G401.6 (cell line): ENCODE results near the gene PEX26.
"Not testable (repeated sequence)": the region's sequence is repeated elsewhere in the genome, so short reads cannot be mapped to it uniquely, and the experiment has no call there.

ENCODE experiments used
- FAIRE-seq: peaks from 2 replicates; lab custom pipeline; 2012; peaks lifted over from hg19 to GRCh38; lab: Jason Lieb, UNC

The PEX26 gene

DNA sequence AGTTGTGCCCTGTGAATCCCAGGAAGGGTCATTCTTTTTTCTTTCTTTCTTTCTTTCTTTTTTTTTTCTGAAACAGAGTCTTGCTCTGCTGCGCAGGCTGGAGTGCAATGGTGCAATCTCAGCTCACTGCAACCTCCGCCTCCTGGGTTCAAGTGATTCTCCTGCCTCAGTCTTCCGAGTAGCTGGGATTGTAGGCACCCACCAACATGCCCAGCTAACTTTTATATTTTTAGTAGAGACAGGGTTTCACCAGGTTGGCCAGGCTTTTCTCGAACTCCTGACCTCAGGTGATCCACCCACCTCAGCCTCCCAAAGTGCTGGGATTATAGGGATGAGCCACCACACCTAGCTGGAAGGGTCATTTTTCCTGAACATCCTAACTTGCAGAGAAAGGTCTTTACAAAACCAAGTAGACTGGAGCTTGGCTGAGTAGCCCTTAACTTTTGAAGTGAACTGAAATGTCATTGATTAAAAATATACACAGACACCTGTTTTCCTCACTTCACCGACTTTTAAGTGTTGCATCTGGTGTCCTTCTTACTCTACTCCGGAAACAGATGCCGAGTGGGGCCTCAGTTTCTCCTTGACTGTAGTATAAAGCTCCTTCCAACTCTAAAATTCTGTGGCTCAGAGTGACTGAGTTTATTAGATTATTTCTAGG, 6.4 kb upstream of the PEX26 start:
- not testable (repeated sequence) for FAIRE-seq

DNA sequence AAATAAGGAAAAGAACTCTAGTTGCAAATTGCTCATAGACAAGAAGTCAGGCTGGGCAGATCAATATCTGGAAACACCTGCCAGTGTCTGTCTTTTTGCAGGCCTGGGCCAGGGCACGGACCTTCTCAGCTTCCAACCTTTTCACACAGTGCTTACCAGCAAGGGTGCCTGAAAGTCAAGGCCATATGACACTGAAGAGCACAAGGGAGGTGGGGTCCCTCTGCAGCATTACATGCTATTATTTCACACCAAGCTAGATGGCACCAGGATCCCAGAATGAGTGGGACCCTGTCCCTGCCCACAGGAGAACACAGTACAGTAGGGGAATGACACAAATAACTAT, 5.9 kb upstream of the PEX26 start:
- no peak for FAIRE-seq

DNA sequence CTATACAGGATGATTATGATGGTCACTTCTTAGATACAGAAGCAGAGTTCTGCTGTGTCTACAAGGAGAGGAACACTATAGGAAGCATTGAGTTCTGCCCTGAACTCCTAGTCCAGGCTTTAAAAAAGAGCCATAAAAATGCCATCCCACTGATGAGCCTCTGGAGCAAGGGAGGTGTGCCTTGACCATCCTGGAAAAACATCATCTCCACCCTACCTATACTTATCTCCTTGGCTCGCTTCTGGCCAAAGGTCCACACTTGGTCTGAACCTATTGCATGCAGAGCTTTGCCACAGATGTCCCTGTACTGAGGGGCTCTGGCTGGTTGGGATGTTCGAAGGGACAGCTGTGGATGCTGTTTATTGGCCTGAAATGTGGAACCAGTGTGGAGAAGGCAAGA, 4.3 kb upstream of the PEX26 start:
- no peak for FAIRE-seq

DNA sequence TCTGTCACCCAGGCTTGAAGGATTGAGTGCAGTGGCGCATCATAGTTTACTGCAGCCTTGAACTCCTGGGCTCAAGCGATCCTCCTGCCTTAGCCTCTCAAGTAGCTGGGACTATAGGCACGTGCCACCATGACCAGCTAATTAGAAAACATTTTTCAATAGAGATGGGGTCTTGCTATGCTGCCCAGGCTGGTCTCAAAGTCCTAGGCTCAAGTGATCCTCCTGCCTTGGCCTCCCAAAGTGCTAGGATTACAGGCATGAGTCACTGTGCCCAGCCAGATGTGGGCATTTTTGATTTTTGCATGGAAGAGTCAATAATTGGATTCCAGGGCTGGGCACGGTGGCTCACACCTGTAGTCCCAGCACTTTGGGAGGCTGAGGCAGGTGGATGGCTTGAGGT, 3.9 kb upstream of the PEX26 start:
- FAIRE-seq, result not testable (repeated sequence)

DNA sequence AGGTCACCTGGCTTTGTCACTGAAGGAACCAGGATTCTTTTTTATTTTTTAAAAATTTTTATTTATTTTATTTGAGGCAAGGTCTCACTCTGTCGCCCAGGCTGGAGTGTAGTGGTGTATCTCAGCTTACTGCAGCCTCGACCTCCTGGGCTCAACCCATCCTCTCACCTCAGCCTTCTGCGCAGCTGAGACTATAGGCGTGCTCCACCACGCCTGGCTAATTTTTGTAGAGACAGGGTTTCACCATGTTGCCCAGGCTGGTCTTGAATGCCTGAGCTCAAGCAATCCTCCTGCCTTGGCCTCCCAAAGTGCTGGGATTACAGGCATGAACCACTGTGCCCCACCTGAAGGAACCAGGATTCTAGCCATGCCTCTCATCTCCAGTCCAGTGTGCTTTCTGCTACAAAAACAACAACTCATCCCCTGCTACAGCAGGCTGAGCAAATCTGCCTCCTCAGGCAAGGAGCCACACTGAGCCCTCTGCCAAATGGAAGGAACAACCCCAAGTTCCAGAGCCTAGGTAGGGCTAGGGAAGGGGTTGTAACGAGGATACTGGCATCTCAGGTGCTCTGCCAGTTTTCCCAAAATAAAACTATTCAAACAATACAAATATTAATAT, 2.6 kb upstream of the PEX26 start:
- no peak for FAIRE-seq

DNA sequence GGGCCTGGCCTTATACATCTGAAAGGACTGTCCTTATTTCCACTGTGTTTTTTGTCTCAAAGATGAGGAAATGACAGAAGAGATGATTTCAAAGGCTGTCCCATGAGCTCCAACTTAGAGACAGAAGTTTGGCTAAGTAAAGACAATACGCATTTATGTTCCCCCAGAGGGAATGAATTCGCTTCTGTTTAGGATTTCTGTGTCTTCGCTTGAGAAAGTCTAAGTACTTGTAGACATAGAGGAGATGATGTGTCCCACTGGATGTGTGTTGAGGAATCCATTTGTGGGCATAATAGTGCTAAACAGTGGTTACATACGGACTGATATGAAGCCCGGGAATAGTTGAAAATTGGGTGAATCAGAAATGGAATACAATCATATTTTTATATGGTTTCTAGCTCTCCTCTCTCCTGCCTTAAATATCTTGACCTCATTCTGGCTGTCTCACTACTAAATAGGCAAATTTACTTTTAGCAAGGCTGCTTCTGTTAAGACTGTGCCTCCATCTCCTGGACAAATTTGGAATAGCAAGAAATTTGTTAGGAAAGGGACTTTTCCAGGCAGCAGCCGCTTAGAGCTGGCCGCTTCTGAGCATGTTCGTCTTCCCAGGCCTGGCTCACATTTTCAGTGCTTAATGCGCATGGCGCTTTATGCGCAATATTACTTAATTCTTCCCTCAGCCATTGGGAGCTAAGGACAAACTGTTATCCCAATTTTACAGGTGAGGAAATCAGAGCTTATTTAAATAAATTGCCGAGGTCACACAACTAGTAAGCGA, 1.9 kb upstream of the PEX26 start:
- peak; percentile 97 for FAIRE-seq

DNA sequence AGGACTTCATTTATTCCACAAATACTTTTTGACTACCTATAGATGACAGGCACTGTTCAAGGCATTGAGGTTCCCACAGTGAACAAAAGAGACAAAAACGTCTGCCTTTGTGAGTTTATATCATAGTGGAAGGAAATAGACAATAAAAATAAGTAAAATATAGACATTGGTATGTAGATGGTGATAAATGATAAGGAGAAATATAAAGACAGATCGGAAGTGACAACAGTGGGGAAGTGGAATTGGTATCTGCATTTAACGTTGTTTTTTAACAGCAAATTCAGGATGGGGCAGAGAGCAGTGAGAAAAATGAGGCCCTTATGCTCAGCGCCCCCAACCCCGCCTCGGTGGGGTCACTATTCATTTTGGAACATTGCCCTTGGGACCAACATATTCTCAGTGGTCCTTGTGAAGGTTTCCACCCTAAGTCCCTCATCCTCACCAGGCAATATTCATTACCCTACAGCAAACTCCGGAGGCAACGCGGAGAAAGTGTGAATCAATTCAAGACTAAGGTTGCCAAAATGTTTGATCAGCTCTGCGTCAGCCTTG, 627 bp upstream of the PEX26 start:
- no peak for FAIRE-seq

DNA sequence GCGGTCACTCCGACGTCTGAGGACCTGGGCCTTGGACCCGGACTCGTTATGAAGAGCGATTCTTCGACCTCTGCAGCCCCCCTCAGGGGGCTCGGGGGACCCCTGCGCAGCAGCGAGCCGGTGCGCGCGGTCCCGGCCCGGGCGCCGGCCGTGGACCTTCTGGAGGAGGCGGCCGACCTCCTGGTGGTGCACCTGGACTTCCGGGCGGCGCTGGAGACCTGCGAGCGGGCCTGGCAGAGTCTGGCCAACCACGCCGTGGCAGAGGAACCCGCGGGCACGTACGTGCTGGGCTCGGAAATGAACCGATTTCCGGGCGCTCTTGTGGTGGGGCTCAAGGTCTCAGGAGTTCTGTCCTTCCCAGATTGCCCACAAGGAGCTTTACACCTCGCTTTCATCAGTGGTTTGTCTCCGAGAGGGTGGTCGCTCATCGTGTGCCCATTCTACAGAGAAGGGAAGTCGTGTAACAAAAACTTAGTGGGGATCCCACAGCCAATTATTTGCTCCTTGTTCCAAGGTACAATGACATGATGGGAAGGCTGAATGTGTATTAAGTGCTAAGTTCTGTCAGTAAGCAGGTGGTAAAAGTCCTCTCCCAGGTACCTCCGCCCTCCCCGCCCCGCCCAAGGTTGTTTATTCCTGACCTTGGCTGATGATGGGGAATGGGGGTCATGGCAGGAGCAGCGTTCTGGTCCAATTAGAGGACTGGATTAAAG, 695 bp downstream of the PEX26 start:
- no peak for FAIRE-seq

DNA sequence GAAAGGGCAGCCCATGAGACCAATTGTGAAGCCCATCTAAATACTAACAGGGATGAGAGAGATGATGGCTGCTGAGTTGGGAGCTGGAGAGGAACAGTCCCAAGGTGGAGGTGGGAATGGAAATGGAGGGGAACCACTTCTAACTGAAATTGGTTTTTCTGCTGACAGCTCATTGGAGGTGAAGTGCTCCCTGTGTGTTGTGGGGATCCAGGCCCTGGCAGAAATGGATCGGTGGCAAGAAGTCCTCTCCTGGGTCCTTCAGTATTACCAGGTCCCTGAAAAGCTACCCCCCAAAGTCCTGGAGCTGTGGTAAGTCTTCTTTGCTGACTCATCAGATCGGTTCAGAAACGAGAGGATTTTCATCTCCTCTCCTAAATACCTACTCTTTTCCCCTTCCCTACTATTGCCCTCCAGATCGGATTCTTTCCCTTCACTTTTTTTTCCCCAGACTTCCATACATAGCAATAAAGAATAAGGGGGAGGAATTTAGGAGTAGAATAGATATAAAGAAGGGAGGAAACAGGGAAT, 2.0 kb downstream of the PEX26 start:
- no peak for FAIRE-seq

DNA sequence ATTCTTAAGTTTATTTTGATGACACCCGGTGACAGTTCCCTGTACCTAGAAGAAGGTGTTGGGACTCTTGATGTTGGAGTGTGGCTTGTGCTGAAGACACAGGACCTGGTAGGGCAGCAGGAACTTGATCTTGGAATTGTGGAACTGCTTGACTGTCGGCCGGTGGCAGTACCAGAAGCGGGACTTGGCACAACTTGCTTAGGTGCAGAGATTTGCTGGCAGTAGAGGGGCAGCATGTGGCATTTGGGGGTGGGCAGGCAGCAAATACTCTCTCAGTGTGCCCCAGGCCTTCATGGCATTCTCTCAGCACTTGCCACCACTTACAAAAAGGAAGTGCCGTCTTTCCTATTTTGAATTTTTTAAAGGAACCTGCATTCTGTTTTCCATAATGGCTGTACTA, 3.6 kb downstream of the PEX26 start:
- FAIRE-seq, result no peak

DNA sequence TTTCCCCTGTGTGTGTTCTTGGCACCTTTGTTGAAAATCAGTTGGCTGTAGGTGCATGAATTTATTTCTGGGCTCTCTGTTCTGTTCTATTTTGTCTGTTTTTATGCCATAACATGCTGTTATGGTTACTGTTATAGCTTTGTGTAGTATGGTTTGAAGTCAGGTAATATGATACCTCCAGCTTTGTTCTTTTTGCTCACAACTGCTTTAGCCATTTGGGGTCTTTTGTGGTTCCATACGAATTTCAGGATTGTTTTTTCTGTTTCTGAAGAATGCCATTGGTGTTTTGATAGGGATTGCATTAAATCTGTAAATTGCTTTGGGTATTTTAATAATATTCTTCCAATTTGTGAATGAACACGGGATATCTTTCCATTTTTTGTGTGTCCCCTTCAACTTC, 4.7 kb downstream of the PEX26 start:
- FAIRE-seq, result no peak

DNA sequence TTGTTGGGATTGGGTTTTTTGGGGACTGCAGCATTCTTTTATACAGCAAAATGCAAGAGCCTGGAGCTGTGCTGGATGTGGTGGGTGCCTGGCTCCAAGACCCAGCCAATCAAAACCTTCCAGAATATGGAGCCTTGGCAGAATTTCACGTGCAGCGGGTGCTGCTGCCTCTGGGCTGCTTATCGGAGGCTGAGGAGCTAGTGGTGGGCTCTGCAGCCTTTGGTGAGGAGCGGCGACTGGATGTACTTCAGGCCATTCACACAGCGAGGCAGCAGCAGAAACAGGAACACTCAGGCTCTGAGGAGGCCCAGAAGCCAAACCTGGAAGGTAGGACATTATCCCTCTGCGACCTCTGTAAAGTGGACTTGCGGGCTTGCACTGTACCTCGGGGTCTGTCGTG, 5.6 kb downstream of the PEX26 start:
- no peak for FAIRE-seq

DNA sequence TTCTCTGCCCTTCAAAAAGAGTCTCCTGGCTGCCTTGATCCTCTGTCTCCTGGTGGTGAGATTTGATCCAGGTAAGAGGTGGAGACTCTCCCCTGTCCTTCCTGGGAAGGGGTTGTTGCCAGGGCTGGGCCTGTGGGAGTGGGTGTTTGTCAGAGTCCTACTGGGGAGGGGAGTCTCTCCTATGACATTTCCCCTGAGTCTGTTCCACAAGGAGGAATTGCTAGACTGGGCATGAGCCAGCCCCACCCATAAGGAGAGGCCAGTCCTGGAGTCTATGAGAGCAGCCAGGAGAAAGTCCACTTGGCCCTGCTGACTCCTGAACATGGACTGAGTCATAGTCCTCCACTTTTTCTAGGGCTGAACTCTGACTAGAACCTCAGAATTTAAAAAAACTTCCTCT, 7.4 kb downstream of the PEX26 start:
- no peak for FAIRE-seq

DNA sequence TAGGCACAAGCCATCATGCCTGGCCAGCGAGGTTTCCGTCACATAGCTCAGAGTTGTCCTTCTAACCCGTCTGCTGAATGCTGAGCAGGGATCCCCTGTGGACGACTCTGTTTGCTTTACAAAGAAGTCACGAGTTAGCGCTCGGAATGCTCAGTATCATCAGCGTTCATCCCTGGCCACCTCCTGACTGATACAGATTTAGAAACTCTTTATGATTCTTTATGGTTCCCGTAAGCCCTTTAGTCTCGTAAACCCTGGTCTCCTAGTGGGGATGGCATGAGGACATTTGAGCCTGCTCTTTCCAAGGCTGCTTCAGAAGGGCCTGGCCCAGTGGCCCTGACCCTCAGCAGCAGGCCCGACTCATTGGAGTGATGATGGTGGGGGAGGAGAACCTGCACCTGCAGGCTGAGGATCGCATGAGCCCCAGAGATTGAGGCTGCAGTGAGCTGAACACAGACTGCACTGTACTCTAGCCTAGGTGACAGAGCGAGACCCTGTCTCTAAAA, 9.6 kb downstream of the PEX26 start:
- FAIRE-seq, result no peak

DNA sequence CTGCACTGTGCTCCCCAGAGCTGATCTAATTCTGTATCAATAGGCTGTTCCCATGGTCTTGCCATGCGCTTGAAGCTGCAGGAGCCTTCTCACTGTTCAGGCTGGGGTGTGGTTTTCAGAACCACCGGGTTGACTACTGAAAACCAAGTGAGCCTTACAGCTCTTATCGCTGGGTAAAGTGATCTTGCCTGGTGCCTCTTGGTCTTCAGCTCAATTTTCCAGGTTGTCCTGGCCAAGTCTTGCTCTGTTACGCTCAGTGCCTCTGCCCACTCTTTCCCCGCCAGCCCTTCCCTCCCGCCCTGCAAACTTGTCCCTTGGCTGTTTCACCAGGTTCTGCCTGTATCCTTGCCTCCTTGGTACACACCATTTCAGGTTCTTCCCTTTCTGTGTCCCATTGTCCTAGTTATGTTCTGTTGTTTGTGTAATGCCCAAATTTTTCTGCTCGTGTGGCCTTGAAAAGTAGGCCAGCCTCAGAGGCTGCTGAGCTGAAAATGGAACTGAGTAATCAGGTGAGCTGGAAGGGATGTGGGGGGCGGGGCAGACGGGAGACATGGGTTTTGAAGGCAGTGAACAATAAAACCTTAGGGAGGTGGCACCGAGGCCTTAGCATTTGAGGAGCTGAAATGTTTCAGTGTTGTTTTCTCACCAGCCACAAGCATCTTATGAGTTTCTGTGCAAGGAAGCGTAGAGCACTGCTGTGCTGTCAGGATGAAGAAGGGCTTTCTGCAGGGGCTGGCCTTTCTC, 11.2 kb downstream of the PEX26 start:
- no peak for FAIRE-seq

DNA sequence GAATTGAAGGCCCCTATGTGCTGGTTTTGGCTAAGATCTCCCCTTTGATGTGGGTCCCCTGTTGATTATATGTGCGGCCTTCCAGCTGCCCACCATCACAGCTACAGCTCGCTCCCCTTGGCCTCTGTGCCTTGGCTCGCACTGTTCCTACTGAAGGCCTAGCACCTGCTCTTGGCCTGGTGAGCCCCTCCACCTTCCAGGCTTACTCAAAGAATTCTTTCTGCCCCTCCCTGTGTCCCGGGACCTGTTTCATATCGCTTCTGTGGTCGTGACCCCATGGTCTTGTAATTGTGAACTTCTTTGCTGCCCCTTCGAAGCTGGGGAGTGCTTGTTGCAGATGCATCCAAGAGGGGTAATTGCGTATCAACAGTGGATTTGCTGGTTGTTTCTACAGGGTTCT, 12.5 kb downstream of the PEX26 start:
- FAIRE-seq, result no peak

DNA sequence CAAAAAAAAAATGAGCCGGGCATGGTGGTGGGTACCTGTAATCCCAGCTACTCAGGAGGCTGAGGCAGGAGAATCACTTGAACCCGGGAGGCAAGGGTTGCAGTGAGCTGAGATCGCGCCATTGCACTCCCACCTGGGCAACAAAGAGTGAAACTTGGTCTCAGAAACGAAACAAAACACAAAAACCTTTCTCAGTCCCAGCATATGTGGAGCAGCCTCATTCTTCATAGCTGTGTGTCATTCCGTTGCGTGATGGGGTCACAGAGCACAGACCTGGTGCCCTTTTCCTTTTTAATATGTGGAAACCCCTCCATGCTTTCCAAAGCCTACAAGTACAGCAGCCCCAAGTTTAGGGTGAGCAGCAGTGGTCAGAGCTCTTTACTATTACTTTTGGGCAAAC, 13.7 kb downstream of the PEX26 start:
- FAIRE-seq, result no peak

DNA sequence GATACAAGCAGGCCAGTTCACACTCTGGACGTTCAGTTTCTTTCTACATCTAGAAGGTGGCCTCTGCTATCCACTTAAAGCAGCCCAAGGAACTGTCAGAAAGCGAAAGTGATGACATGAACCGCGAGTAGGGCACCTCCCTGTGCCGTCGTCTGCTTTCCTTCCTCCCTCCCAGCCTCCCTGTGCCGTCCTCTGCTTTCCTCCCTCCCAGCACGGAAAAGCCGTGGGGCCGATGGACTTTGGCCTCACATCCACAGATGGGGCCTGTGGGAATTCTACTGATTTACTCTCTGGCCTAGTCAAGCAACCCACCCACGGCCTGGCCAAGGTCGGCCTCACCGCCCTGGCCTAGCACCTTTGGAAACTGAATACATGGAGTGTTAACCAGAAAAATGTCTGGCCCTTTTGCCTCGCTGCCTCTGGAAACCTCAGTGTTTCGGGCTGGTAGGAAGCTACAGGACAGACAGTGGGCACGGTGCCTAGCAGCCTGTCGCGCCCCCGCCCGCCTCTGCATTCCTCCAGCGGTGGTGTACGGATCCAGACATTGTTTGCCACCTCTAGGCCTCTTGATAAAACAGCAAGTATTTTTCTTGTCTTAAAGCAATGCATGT, 14.2 kb downstream of the PEX26 start:
- FAIRE-seq, result no peak

DNA sequence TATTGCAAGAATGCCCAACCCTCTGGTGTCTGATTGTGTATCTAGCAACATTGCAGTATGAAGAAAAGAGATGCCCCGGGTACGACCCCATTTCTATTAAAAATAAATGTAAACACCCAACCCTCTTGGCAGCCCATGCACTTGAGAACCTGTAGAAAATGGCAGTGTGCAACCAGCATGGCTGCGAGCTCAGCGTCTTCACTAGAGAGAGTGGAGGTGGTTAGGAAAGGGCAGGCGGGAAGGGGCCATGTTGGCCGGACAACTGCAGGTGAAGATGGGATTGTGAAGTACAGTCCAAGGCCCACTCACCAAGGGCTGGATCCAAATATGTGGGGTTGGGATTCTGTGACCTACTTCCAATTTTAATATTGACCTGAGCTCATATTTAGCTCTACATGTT, 15.9 kb downstream of the PEX26 start:
- no peak for FAIRE-seq

DNA sequence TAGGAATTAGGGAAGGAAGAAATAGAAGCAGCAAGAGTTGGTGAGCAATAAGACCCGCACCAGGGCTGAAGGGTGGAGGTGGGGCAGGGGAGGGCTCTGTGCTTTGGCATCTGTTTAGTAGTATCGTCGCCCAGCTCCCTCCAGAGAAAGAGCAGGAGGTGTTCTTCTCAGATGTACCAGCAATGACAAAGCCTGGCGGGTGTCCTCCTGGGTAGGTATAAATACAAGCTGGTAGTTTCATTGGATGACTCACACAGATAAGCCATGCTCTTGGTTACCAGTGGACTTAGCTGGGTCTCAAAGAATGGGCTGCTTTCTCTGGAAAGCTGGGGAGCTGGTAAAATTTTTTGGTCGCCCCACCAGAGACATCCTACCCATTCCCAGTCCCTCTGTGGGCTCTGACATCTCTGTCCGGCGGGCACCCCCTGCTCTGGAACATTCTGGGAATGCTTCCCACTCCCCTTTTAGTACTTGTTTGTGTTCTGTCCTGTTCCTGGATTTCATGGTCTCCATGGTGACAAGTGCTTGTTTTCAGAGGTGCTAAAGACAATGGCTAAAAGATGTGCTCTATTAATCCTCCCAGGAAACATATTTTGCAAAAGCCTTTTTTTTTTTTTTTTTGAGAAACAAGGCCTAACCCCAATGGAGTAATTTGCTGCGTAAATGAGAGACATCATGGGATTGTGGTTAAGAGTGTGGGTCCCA, 17.5 kb downstream of the PEX26 start:
- FAIRE-seq, result no peak

DNA sequence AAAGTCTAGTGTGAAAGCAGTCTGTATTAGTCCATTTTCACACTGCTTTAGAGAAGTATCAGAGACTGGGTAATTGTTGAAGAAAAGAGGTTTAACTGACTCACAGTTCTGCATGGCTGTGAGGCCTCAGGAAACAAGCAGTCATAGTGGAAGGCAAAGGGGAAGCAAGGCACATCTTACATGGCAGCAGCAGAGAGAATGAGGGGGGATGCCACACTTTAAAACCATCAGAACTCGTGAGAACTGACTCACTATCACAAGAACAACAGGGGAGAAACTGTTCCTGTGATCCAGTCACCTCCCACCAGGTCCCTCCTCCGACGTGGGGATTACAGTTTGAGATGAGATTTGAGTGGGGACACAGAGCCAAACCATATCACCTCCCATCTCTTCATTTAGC, 19.0 kb downstream of the PEX26 start:
- FAIRE-seq, result no peak
